Measurements from ENCODE around the gene PRICKLE2. TPM values are rescaled to one million over a fixed set of nuclear protein-coding genes. Genes with fewer than 3 reads are reported as not detected.

The PRICKLE2 gene
- total and polyA plus RNA-seq, 2 donors (not counting 3 experiments of a cell fraction or from before 2014, with no cell fraction given): 3.0 to 7.1 TPM

- DNase-seq (ENCODE audit: low read depth, low spot score): no peak
- CTCF ChIA-PET: interaction anchor here (0.5 to 3.8 kb wide), 27 partner anchors 11 to 261 kb away, joined by 3 to 45 read pairs (median 6); partner anchors contain the start of gene PSMD6
- POLR2A ChIA-PET: interaction anchor here (2.3 kb wide), 1 partner anchor 38 kb away, joined by 6 read pairs; no protein-coding TSS in a partner anchor
Observed at GRCh38 chr3:64225695-64226499, 631 bp upstream of the PRICKLE2 start.

More at GRCh38 chr3:64225695-64226499, 631 bp upstream of the PRICKLE2 start:
- Histone ChIP-seq H3K4me1 (ENCODE audit: control insufficient read depth, extremely low read depth, insufficient read depth, low read length) (peaks cover 19% of the 10 kb centered on the region), H2AFZ (ENCODE audit: low read depth, low read length) (peak overlapping the region; percentile 60), H3K36me3 (ENCODE audit: control insufficient read depth in 2 of 2, extremely low read depth in 1 of 2, insufficient read depth in 2 of 2, low read length in 2 of 2) (no peaks in the 10 kb centered on the region), H4K20me1 (replicated peaks; ENCODE audit: control insufficient read depth, extremely low read depth, insufficient read depth, low read length) (no peaks in the 10 kb centered on the region), H3K4me2 (ENCODE audit: insufficient read depth, low read length) (peak overlapping the region; percentile 71), H3K79me2 (ENCODE audit: control insufficient read depth, insufficient read depth, low read length) (no peaks in the 10 kb centered on the region), H3K9ac (replicated peaks; ENCODE audit: extremely low read depth, insufficient read depth, low read length) (peak overlapping the region; percentile 67), H3K9me3 (replicated peaks; ENCODE audit: control insufficient read depth, insufficient read depth, low read length) (no peaks in the 10 kb centered on the region), H3K27me3 (ENCODE audit: control insufficient read depth in 2 of 2, insufficient read depth in 2 of 2, low read length in 2 of 2) (no peaks in the 10 kb centered on the region), H3K9me1 (replicated peaks; ENCODE audit: control insufficient read depth, extremely low read depth, insufficient read depth, low read length) (no peaks in the 10 kb centered on the region), H3K27ac (ENCODE audit: insufficient read depth, low read depth, low read length) (peak overlapping the region; percentile 72), H3K4me3 (replicated peaks in 1 of 3; ENCODE audit: insufficient read depth in 1 of 3, low read depth in 1 of 3, low read length in 3 of 3) (peak overlapping the region in 2 of 3 experiments; percentile 45 to 52)
- FAIRE-seq: no peak
- BruUV-seq (replicated peaks): no TSS peak
- TF ChIP-seq POLR2A (IDR thresholded peaks at IDR 0.05; ENCODE audit: low read depth, low read length): no peak
- no peak for TF ChIP-seq POLR2AphosphoS5 (IDR thresholded peaks at IDR 0.05; ENCODE audit: insufficient read depth, low read depth, low read length)
- no peak for TF ChIP-seq MYC (IDR thresholded peaks at IDR 0.05; ENCODE audit: low read depth, low read length)
- no peak for TF ChIP-seq EZH2 (IDR thresholded peaks at IDR 0.05; ENCODE audit: borderline replicate concordance, low read depth, low read length, severe bottlenecking)
- no peak for TF ChIP-seq JUN (IDR thresholded peaks at IDR 0.05; ENCODE audit: borderline replicate concordance, insufficient read depth, insufficient read length, low read depth)
- no peak for TF ChIP-seq FOS (IDR thresholded peaks at IDR 0.05; ENCODE audit: borderline replicate concordance, insufficient read depth, low read length)
- no peak for TF ChIP-seq MAX (IDR thresholded peaks at IDR 0.05; ENCODE audit: insufficient read depth, insufficient read length)
- TF ChIP-seq CTCF (IDR thresholded peaks at IDR 0.05; ENCODE audit: extremely low read depth in 1 of 2, insufficient read depth in 1 of 2, low read depth in 1 of 2, low read length in 2 of 2): no peak
- no peak for TF ChIP-seq GATA2 (IDR thresholded peaks at IDR 0.05; ENCODE audit: insufficient read depth, insufficient read length, low read depth, low read length)
- dilution Hi-C loops (cut with MboI; ENCODE audit: extremely low pct_ligation_motif_present, low sequenced_read_pairs): no loop called here
- intact Hi-C loops (cut with micrococcal nuclease): loop anchor here (1.0 to 2.0 kb wide), 4 partner anchors 129 to 259 kb away; no protein-coding TSS in a partner anchor
